Measurements from ENCODE around the gene SYNGR4.

GRCh38 chr19:48318286-48318987, 45.7 kb upstream of the SYNGR4 start:
- no peak for TF ChIP-seq CTCF (conservative IDR thresholded peaks at IDR 0.05 in 1 of 2, IDR thresholded peaks at IDR 0.05 in 1 of 2; ENCODE audit: low read depth in 1 of 2, low read length in 2 of 2)
- no peak for TF ChIP-seq EZH2 (IDR thresholded peaks at IDR 0.05; ENCODE audit: low read length, missing control alignments)
